ENCODE measurements around the gene ROBO1. TPM values are rescaled to one million over a fixed set of nuclear protein-coding genes. Genes with fewer than 3 reads are reported as not detected.

ROBO1 gene
- polyA plus RNA-seq, 1 donor (not counting 4 experiments of a cell fraction or from before 2014, with no cell fraction given) = 27.1 TPM

- dilution Hi-C loops (cut with MboI; ENCODE audit: extremely low pct_ligation_motif_present, low sequenced_read_pairs) = no loop called here
- TF ChIP-seq EZH2 (IDR thresholded peaks at IDR 0.05; ENCODE audit: low read length) = no peak
- no peak for TF ChIP-seq CTCF (optimal IDR thresholded peaks at IDR 0.05 in 1 of 3, IDR thresholded peaks at IDR 0.05 in 1 of 3, conservative IDR thresholded peaks at IDR 0.05 in 1 of 3; ENCODE audit: extremely low read depth in 1 of 3, insufficient read depth in 2 of 3, low read length in 3 of 3)
- DNase-seq (ENCODE audit: low read depth, low spot score) = no peak
- no peak for FAIRE-seq
- Histone ChIP-seq H3K27ac (ENCODE audit: control insufficient read depth, insufficient read depth, low read length) (no peak overlapping the region), H3K4me3 (ENCODE audit: control insufficient read depth in 2 of 3, extremely low read depth in 1 of 3, insufficient read depth in 2 of 3, low read depth in 1 of 3, low read length in 3 of 3) (no peak overlapping the region), H4K20me1 (ENCODE audit: control insufficient read depth, extremely low read depth, insufficient read depth, low read length) (no peaks in the 10 kb centered on the region), H2AFZ (ENCODE audit: control insufficient read depth, low read length) (no peak overlapping the region), H3K36me3 (ENCODE audit: control insufficient read depth in 2 of 2, extremely low read depth in 1 of 2, insufficient read depth in 2 of 2, low read length in 2 of 2) (no peaks in the 10 kb centered on the region), H3K27me3 (ENCODE audit: control insufficient read depth, extremely low read depth, insufficient read depth, low read length) (no peaks in the 10 kb centered on the region), H3K79me2 (ENCODE audit: control insufficient read depth, insufficient read depth, low read length) (no peaks in the 10 kb centered on the region), H3K9ac (ENCODE audit: control insufficient read depth, extremely low read depth, insufficient read depth, low read length) (no peak overlapping the region), H3K9me3 (ENCODE audit: control insufficient read depth, low read depth, low read length) (no peaks in the 10 kb centered on the region), H3K4me1 (ENCODE audit: control insufficient read depth, extremely low read depth, insufficient read depth, low read length) (no peaks in the 10 kb centered on the region), H3K9me1 (ENCODE audit: control insufficient read depth, extremely low read depth, insufficient read depth, low read length) (no peaks in the 10 kb centered on the region), H3K4me2 (ENCODE audit: control insufficient read depth, extremely low read depth, insufficient read depth, low read depth, low read length) (no peak overlapping the region)
Observed at GRCh38 chr3:79264892-79265291, 502.9 kb downstream of the ROBO1 start.

- dilution Hi-C loops (cut with MboI; ENCODE audit: extremely low pct_ligation_motif_present, low sequenced_read_pairs) = no loop called here
- H3K4me1 ChIP-seq (ENCODE audit: control insufficient read depth, extremely low read depth, insufficient read depth, low read length) = no peaks in the 10 kb centered on the region
- TF ChIP-seq CTCF (optimal IDR thresholded peaks at IDR 0.05 in 1 of 3, IDR thresholded peaks at IDR 0.05 in 1 of 3, conservative IDR thresholded peaks at IDR 0.05 in 1 of 3; ENCODE audit: extremely low read depth in 1 of 3, insufficient read depth in 2 of 3, low read length in 3 of 3) (no peak), EZH2 (IDR thresholded peaks at IDR 0.05; ENCODE audit: low read length) (no peak)
- no peaks in the 10 kb centered on the region for H3K9me3 ChIP-seq (ENCODE audit: control insufficient read depth, low read depth, low read length)
- no peak overlapping the region for H2AFZ ChIP-seq (ENCODE audit: control insufficient read depth, low read length)
- no peak overlapping the region for H3K4me3 ChIP-seq (ENCODE audit: control insufficient read depth in 2 of 3, extremely low read depth in 1 of 3, insufficient read depth in 2 of 3, low read depth in 1 of 3, low read length in 3 of 3)
- no peaks in the 10 kb centered on the region for H3K79me2 ChIP-seq (ENCODE audit: control insufficient read depth, insufficient read depth, low read length)
- FAIRE-seq (no peak), DNase-seq (ENCODE audit: low read depth, low spot score) (no peak)
- no peak overlapping the region for H3K4me2 ChIP-seq (ENCODE audit: control insufficient read depth, extremely low read depth, insufficient read depth, low read depth, low read length)
- no peaks in the 10 kb centered on the region for H3K36me3 ChIP-seq (ENCODE audit: control insufficient read depth in 2 of 2, extremely low read depth in 1 of 2, insufficient read depth in 2 of 2, low read length in 2 of 2)
- H3K9me1 ChIP-seq (ENCODE audit: control insufficient read depth, extremely low read depth, insufficient read depth, low read length) = no peaks in the 10 kb centered on the region
- no peaks in the 10 kb centered on the region for H3K27me3 ChIP-seq (ENCODE audit: control insufficient read depth, extremely low read depth, insufficient read depth, low read length)
- H4K20me1 ChIP-seq (ENCODE audit: control insufficient read depth, extremely low read depth, insufficient read depth, low read length) = no peaks in the 10 kb centered on the region
- no peak overlapping the region for H3K9ac ChIP-seq (ENCODE audit: control insufficient read depth, extremely low read depth, insufficient read depth, low read length)
- no peak overlapping the region for H3K27ac ChIP-seq (ENCODE audit: control insufficient read depth, insufficient read depth, low read length)
Observed at GRCh38 chr3:79263423-79263822, 504.4 kb downstream of the ROBO1 start.
